Myocyte (in vitro differentiated cells): ENCODE measurements around the gene SLC16A7. TPM values are rescaled to one million over a fixed set of nuclear protein-coding genes. Genes with fewer than 3 reads are reported as not detected.
"Not testable (repeated sequence)": the region's sequence is repeated elsewhere in the genome, so short reads cannot be mapped to it uniquely, and the experiment has no call there.

Experiments used
- DNase-seq: peaks from one replicate; pipeline ENCODE4 v3.0.0-alpha.2; 2012; ENCODE audit warnings: low read depth
- polyA plus RNA-seq: library from polyadenylated mRNA; unstranded; fragments of >200 nt; gene quantifications from one replicate; pipeline ENCODE4 v1.2.1, GENCODE V29; 2012; ENCODE audit warnings: missing spikeins
- total RNA-seq: library from RNA; depleted of rRNA; stranded (reverse); fragments of >200 nt; gene quantifications from 2 replicates; pipeline ENCODE4 v1.2.3, GENCODE V29; 2014

The SLC16A7 gene
- 7.5 and 16.2 TPM in 2 replicates for total RNA-seq
- polyA plus RNA-seq, result 2.5 TPM

- peak; percentile 82 for DNase-seq
Observed at GRCh38 chr12:59595883-59596540, at the start of gene SLC16A7. Gene SLC16A7, plus strand, starts transcription at chr12:59596029. Its CDS starts 108,773 bp downstream, at chr12:59704802.

- no peak for DNase-seq
Observed at GRCh38 chr12:59548930-59549329, 46.9 kb upstream of the SLC16A7 start.

GRCh38 chr12:59559696-59560095 lies 36.1 kb upstream of the SLC16A7 start:
- no peak for DNase-seq

- DNase-seq, result no peak
Observed at GRCh38 chr12:59570145-59570544, 25.7 kb upstream of the SLC16A7 start.

GRCh38 chr12:59574406-59574805 lies 21.4 kb upstream of the SLC16A7 start:
- no peak for DNase-seq

- no peak for DNase-seq
Observed at GRCh38 chr12:59575826-59576225, 20.0 kb upstream of the SLC16A7 start.

- no peak for DNase-seq
Observed at GRCh38 chr12:59578254-59578653, 17.6 kb upstream of the SLC16A7 start.

- no peak for DNase-seq
Observed at GRCh38 chr12:59579631-59580030, 16.2 kb upstream of the SLC16A7 start.

- DNase-seq, result peak; percentile 38
Observed at GRCh38 chr12:59580050-59580449, 15.8 kb upstream of the SLC16A7 start.

GRCh38 chr12:59583003-59583712 lies 12.7 kb upstream of the SLC16A7 start:
- DNase-seq, result no peak

GRCh38 chr12:59587710-59588109 lies 8.1 kb upstream of the SLC16A7 start:
- DNase-seq, result no peak

- no peak for DNase-seq
Observed at GRCh38 chr12:59593761-59594160, 2.1 kb upstream of the SLC16A7 start.

GRCh38 chr12:59594943-59595500 lies 807 bp upstream of the SLC16A7 start:
- no peak for DNase-seq

- DNase-seq, result no peak
Observed at GRCh38 chr12:59595565-59595882, 305 bp upstream of the SLC16A7 start.

GRCh38 chr12:59597385-59597781 lies 1.6 kb downstream of the SLC16A7 start:
- DNase-seq, result peak; percentile 74

- no peak for DNase-seq
Observed at GRCh38 chr12:59600171-59600570, 4.3 kb downstream of the SLC16A7 start.

- no peak for DNase-seq
Observed at GRCh38 chr12:59603754-59604153, 7.9 kb downstream of the SLC16A7 start.

- DNase-seq, result not testable (repeated sequence)
Observed at GRCh38 chr12:59612823-59613434, 17.1 kb downstream of the SLC16A7 start.

- no peak for DNase-seq
Observed at GRCh38 chr12:59615392-59616165, 19.8 kb downstream of the SLC16A7 start.

GRCh38 chr12:59619461-59620240 lies 23.8 kb downstream of the SLC16A7 start:
- no peak for DNase-seq

GRCh38 chr12:59620326-59620725 lies 24.5 kb downstream of the SLC16A7 start:
- no peak for DNase-seq
